ENCODE measurements around the gene RNF31. TPM values are rescaled to one million over a fixed set of nuclear protein-coding genes. Genes with fewer than 3 reads are reported as not detected.

Gene RNF31
- total and polyA plus RNA-seq, 2 of the 13 experiments (the other 11 are each of a cell fraction or from before 2014, with no cell fraction given), result 48.2 to 86.8 TPM

GRCh38 chr14:24138396-24139271 lies 8.7 kb upstream of the RNF31 start (continued):
- no peak for TF ChIP-seq HCFC1 (IDR thresholded peaks at IDR 0.05; ENCODE audit: low read depth, low read length)
- no peak for TF ChIP-seq NCOR1 (IDR thresholded peaks at IDR 0.05; ENCODE audit: borderline replicate concordance, low read length)
- no peak for TF ChIP-seq GLMP (CRISPR knock-in tag; IDR thresholded peaks at IDR 0.05; ENCODE audit: borderline replicate concordance)
- no peak for TF ChIP-seq ZNF326 (CRISPR knock-in tag; IDR thresholded peaks at IDR 0.05; ENCODE audit: borderline replicate concordance)
- TF ChIP-seq ZNF501 (CRISPR knock-in tag; IDR thresholded peaks at IDR 0.05), result no peak
- TF ChIP-seq SP140L (CRISPR knock-in tag; IDR thresholded peaks at IDR 0.05; ENCODE audit: borderline replicate concordance), result no peak
- TF ChIP-seq ZNF260 (CRISPR knock-in tag; IDR thresholded peaks at IDR 0.05; ENCODE audit: borderline replicate concordance, low read depth), result no peak
- TF ChIP-seq STAG1 (CRISPR knock-in tag; IDR thresholded peaks at IDR 0.05), result no peak
- no peak for TF ChIP-seq RBFOX2 (IDR thresholded peaks at IDR 0.05; ENCODE audit: low read depth, low read length)
- no peak for TF ChIP-seq PRDM10 (CRISPR knock-in tag; IDR thresholded peaks at IDR 0.05; ENCODE audit: low read depth)
- no peak for TF ChIP-seq RFXAP (CRISPR knock-in tag; IDR thresholded peaks at IDR 0.05; ENCODE audit: borderline replicate concordance)
- no peak for TF ChIP-seq CENPBD1 (CRISPR knock-in tag; IDR thresholded peaks at IDR 0.05; ENCODE audit: borderline replicate concordance, low read depth)
- TF ChIP-seq TBX3 (IDR thresholded peaks at IDR 0.05; ENCODE audit: borderline replicate concordance), result no peak
- TF ChIP-seq AGO2 (optimal IDR thresholded peaks at IDR 0.05; ENCODE audit: low read depth, low read length), result peak; percentile 86
- TF ChIP-seq CTCF (CRISPR knock-in tag; IDR thresholded peaks at IDR 0.05), result no peak
- no peak for TF ChIP-seq PBX3 (CRISPR knock-in tag; IDR thresholded peaks at IDR 0.05; ENCODE audit: borderline replicate concordance)
- no peak for TF ChIP-seq E2F1 (CRISPR knock-in tag; IDR thresholded peaks at IDR 0.05)
- TF ChIP-seq ZNF543 (CRISPR knock-in tag; IDR thresholded peaks at IDR 0.05), result no peak
- no peak for TF ChIP-seq TRIM24 (CRISPR knock-in tag; IDR thresholded peaks at IDR 0.05)

Measured in HepG2 (cell line).